Right atrium auricular region (tissue), 2 donors: ENCODE data around the gene DHX35. TPM values are rescaled to one million over a fixed set of nuclear protein-coding genes. Genes with fewer than 3 reads are reported as not detected.
A peak's percentile ranks its signal among the peaks of the same experiment; 100 is the strongest.

Experiments used
- DNase-seq: peaks from one replicate; pipeline ENCODE4 v3.0.0-alpha.2; 2019; ENCODE audit warnings: low spot score
- H3K27ac ChIP-seq, 2 donors: fragments of 200-600 bp; sonication (generic); 1 replicate in 1 of 2; 2 replicates in 1 of 2; pipeline ENCODE4 v1.5.1; 2016 to 2019
- H3K27me3 ChIP-seq, 2 donors: fragments of 200-600 bp; sonication (generic); one replicate each; pipeline versions ENCODE4 v1.5.1 to v1.6.0; 2017 to 2019
- H3K36me3 ChIP-seq: fragments of 200-600 bp; sonication (generic); one replicate; pipeline ENCODE4 v1.5.1; 2016
- H3K4me1 ChIP-seq, 2 donors: fragments of 200-600 bp; sonication (generic); one replicate each; pipeline versions ENCODE4 v1.5.1 to v1.6.0; 2017 to 2019
- H3K4me3 ChIP-seq, 2 donors: fragments of 200-600 bp; sonication (generic); 1 replicate in 1 of 2; 2 replicates in 1 of 2; pipeline ENCODE4 v1.5.1; 2017 to 2019; ENCODE audit warnings: mild to moderate bottlenecking in 1 of 2, moderate library complexity in 1 of 2
- H3K9me3 ChIP-seq, 2 donors: fragments of 200-600 bp; sonication (generic); one replicate each; pipeline ENCODE4 v1.5.1; 2019
- total RNA-seq, 2 donors: library from RNA; depleted of rRNA; stranded (reverse); fragments of >200 nt; gene quantifications; one replicate each; pipeline ENCODE4 v1.1.0, GENCODE V29; 2016
- TF ChIP-seq, protein P1 (sequence below), 2 donors: fragments of 200-600 bp; sonication (generic); IDR thresholded peaks; one replicate each; pipeline ENCODE4 v1.5.1; 2019; ENCODE audit warnings: antibody characterized with exemption in 2 of 2

Gene DHX35
- total RNA-seq, 2 donors from 2014 or later: 15.2 to 41.0 TPM

DNA sequence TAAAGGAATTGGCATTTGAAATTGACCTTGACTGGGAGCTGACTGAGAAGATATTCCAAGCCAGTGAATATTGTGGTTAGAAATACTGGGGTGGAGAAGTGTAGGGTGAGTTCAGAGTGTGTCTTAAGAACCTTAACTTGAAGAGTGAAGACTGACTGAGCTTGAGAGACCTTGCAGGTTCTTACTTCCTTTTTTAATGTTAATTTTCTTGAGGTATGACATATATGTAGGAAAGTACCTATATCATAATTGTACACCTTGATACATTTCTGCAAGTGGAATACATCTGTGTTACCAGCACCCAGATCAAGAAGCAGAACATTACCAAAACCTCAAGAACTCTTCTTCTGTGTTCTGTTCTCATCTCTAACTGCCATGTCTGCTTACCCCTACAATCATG is 11.0 kb downstream of the DHX35 start:
- Histone ChIP-seq H3K4me3 (no peak overlapping the region), H3K36me3 (no peaks in the 10 kb centered on the region), H3K27ac (peak overlapping the region; percentile 39 to 68), H3K4me1 (peaks cover 0 to 25% of the 10 kb centered on the region in 2 donors), H3K9me3 (no peaks in the 10 kb centered on the region), H3K27me3 (no peaks in the 10 kb centered on the region)
- no peak for DNase-seq
- TF ChIP-seq, protein P1, sequence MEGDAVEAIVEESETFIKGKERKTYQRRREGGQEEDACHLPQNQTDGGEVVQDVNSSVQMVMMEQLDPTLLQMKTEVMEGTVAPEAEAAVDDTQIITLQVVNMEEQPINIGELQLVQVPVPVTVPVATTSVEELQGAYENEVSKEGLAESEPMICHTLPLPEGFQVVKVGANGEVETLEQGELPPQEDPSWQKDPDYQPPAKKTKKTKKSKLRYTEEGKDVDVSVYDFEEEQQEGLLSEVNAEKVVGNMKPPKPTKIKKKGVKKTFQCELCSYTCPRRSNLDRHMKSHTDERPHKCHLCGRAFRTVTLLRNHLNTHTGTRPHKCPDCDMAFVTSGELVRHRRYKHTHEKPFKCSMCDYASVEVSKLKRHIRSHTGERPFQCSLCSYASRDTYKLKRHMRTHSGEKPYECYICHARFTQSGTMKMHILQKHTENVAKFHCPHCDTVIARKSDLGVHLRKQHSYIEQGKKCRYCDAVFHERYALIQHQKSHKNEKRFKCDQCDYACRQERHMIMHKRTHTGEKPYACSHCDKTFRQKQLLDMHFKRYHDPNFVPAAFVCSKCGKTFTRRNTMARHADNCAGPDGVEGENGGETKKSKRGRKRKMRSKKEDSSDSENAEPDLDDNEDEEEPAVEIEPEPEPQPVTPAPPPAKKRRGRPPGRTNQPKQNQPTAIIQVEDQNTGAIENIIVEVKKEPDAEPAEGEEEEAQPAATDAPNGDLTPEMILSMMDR (IDR thresholded peaks at IDR 0.05): no peak

DNA sequence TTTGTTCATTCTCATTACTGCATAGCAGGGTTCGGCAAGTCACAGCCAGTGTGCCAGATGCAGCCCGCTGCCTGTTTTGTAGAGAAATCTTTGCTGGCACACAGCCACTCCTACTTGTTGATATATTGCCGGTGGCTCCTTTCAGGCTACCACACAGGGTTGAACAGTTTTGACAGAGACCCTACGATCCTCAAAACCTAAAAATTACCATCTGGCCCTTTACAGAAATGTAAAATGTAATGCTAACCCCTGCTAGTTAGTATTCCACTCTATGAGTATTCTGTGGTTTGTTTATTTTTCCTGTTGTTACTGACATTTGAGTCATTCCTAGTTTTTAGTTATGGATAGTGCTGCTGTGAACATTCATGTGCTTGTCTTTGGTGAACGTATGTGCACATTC is 11.5 kb downstream of the DHX35 start:
- Histone ChIP-seq H3K9me3 (no peaks in the 10 kb centered on the region), H3K27me3 (no peaks in the 10 kb centered on the region), H3K36me3 (no peaks in the 10 kb centered on the region), H3K27ac (peak overlapping the region; percentile 39 to 68), H3K4me1 (peaks cover 0 to 27% of the 10 kb centered on the region in 2 donors), H3K4me3 (no peak overlapping the region)
- no peak for DNase-seq
- TF ChIP-seq, protein P1 (IDR thresholded peaks at IDR 0.05): no peak

DNA sequence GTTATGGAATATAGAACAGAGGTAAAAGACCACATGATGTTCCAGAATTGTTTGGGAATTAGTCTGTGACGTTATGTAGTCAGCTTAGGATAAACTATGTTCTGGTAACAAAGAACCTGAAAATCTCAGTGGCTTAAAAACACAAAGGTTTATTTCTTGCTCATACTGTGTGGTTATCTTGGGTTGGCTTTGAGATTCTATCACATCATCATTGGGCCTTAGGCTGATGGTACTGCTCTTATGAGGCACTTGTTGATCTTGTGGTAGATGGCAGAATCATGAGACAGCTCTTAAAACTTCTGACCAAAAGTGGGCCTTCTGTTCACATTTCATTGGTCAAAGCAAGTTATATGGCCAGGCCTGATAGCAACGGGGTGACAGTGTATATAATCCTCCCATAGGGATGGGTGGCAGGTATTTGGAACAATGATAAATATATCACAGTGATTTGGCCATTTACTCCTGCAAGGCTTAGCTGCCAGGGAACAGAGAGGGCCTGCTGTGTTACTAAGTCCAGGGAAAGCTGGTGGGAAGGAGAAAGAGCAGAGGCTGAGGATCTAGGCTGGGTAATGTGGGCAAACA is 13.5 kb downstream of the DHX35 start:
- peaks cover 0 to 34% of the 10 kb centered on the region in 2 donors for H3K4me1 ChIP-seq
- TF ChIP-seq, protein P1 (IDR thresholded peaks at IDR 0.05): no peak
- no peaks in the 10 kb centered on the region for H3K27me3 ChIP-seq
- no peaks in the 10 kb centered on the region for H3K36me3 ChIP-seq
- no peaks in the 10 kb centered on the region for H3K9me3 ChIP-seq
- H3K27ac ChIP-seq: peak overlapping the region in 1 of 2 donors; percentile 40
- H3K4me3 ChIP-seq: no peak overlapping the region
- no peak for DNase-seq

DNA sequence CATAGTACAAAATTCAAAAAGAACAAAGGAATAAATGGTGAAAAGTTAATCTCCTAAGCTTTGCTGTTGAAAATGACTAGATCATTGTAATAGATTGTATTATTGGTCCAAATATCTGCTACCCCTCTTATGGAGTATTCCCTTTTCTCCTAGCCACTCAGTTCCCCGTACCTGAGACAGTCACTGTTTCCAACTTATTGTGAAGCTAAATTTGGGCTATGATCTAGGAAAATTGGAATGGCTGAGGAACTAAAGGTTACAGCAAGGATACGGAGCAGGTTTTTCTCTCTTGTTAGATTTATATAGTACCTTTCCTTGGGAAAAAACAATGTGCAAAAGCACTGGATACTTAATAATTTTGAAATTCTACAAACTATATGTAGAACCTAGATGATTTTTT is 17.3 kb downstream of the DHX35 start:
- peak overlapping the region in 1 of 2 donors; percentile 58 for H3K27ac ChIP-seq
- no peaks in the 10 kb centered on the region for H3K27me3 ChIP-seq
- H3K9me3 ChIP-seq: no peaks in the 10 kb centered on the region
- no peak overlapping the region for H3K4me3 ChIP-seq
- TF ChIP-seq, protein P1 (IDR thresholded peaks at IDR 0.05): no peak
- peaks cover 9% of the 10 kb centered on the region for H3K36me3 ChIP-seq
- H3K4me1 ChIP-seq: peaks cover 0 to 22% of the 10 kb centered on the region in 2 donors
- DNase-seq: no peak

DNA sequence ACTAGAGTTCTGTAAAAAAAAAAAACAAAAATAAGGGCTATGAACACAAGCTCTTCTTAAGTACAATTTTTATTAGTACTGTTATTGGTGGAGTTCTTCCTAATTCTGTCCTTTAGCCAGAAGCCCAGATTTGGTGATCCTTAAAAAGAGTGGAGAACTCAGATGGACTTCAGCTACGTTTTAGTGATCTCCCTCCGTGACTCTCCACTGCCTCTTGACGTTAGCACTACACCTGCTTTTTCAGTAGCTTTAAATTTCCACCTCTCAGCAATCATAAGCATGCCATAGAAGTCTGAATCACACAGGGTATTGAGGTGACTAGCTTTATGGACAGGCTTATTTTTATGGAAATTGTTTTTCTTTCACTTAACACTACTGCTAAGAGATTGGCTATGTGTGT is 17.7 kb downstream of the DHX35 start:
- Histone ChIP-seq H3K9me3 (no peaks in the 10 kb centered on the region), H3K36me3 (peaks cover 9% of the 10 kb centered on the region), H3K27ac (peak overlapping the region in 1 of 2 donors; percentile 58), H3K4me1 (peaks cover 0 to 26% of the 10 kb centered on the region in 2 donors), H3K27me3 (no peaks in the 10 kb centered on the region), H3K4me3 (no peak overlapping the region)
- DNase-seq: no peak
- TF ChIP-seq, protein P1 (IDR thresholded peaks at IDR 0.05): no peak

DNA sequence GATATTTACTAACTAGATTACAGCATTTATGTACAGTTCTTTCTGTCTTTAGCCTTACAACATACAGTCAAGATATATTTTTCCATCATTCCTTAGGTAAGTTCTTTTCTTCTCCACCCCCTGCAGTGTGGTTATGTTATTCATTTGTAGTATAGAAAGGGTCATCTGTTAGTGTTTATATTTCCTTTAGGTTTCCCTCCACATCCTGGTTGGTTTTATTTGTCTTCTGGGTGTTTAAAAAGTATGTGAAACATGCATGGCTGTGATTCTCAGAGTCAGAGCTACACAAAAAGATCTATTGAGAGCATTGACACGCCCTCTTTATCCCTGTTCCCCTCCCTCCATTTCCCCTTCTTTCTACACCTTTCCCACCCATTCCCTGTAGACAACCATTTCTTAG is 20.1 kb downstream of the DHX35 start:
- Histone ChIP-seq H3K4me3 (no peak overlapping the region), H3K27ac (no peak overlapping the region), H3K27me3 (no peaks in the 10 kb centered on the region), H3K4me1 (peaks cover 2 to 50% of the 10 kb centered on the region in 2 donors), H3K36me3 (peaks cover 9% of the 10 kb centered on the region), H3K9me3 (no peaks in the 10 kb centered on the region)
- no peak for DNase-seq
- TF ChIP-seq, protein P1 (IDR thresholded peaks at IDR 0.05): no peak
